ENCODE data around the gene IRAK2. TPM values are rescaled to one million over a fixed set of nuclear protein-coding genes. Genes with fewer than 3 reads are reported as not detected.
A peak's percentile ranks its signal among the peaks of the same experiment; 100 is the strongest.

IRAK2 gene
- total RNA-seq, 4 donors from 2014 or later: 0.29 to 8.7 (median 3.7) TPM

DNA sequence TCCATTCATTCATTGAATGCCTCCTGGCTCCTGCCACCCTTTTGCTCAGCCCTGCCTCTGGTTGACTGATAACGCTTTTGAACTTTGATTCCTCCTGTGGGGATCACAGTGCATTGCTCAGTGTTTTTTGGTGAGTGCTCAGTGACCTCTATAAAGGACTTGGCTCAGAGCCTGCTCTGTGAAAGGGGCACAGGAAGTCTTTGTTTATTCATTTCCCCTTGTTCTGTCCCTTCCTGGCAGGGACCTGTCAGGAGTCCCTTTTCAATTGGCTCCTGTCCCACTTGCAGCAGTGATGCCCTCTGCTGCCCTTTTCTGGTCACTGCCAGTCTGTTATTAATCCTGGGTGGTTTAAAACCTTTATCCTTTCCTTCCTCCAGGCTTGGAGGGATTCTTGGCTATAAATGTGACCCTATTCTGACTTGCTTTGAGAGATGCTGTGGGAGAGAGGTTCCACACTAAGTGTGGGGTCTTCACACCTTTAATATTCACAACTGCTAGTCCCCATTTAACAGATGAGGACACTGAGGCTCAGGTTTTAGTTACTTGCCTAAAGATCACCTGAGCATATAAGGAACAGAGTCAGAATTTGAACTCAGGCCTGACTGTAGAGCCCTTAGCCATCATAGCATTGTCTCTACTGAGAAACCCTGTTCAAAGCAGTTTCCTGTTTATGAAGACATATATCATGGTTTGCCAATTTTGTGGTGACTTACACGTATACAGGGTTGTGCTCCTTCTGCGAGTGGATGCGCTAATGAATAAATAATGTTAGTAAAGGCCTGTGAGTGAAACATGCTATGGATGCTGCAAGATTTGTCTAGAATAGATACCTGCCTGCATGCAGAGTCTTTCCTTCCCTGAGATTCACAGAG is 60.3 kb downstream of the IRAK2 start:
- intact Hi-C loops (cut with DNase I; ENCODE audit: low total_unique reads): no loop called here
- DNase-seq: peak; percentile 58 to 66
- Histone ChIP-seq H3K4me3 (no peak overlapping the region), H3K27me3 (no peaks in the 10 kb centered on the region), H3K27ac (no peak overlapping the region), H3K4me1 (no peaks in the 10 kb centered on the region), H3K36me3 (no peaks in the 10 kb centered on the region), H3K9me3 (no peaks in the 10 kb centered on the region)
- TF ChIP-seq POLR2A (IDR thresholded peaks at IDR 0.05): no peak
- TF ChIP-seq, protein P1, sequence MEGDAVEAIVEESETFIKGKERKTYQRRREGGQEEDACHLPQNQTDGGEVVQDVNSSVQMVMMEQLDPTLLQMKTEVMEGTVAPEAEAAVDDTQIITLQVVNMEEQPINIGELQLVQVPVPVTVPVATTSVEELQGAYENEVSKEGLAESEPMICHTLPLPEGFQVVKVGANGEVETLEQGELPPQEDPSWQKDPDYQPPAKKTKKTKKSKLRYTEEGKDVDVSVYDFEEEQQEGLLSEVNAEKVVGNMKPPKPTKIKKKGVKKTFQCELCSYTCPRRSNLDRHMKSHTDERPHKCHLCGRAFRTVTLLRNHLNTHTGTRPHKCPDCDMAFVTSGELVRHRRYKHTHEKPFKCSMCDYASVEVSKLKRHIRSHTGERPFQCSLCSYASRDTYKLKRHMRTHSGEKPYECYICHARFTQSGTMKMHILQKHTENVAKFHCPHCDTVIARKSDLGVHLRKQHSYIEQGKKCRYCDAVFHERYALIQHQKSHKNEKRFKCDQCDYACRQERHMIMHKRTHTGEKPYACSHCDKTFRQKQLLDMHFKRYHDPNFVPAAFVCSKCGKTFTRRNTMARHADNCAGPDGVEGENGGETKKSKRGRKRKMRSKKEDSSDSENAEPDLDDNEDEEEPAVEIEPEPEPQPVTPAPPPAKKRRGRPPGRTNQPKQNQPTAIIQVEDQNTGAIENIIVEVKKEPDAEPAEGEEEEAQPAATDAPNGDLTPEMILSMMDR (IDR thresholded peaks at IDR 0.05): peak; percentile 63 to 78 (median 77)

DNA sequence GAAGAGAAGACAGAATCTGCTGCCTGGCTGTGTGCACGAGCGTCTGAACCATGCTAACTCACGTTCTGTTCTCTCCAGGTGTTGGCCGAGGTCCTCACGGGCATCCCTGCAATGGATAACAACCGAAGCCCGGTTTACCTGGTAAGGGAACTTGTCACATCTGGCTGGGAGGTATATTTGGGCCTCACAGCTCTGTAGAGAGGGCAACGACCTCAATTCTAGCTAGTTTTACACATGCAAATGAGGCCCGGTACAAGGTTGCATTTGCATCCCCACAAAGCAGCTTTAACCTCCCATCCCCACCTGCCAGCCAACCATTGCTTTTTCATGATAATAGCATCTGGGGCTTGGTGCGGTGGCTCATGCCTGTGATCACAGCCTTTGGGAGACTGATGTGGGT is 61.6 kb downstream of the IRAK2 start:
- Histone ChIP-seq H3K4me3 (no peak overlapping the region), H3K27me3 (no peaks in the 10 kb centered on the region), H3K4me1 (no peaks in the 10 kb centered on the region), H3K36me3 (no peaks in the 10 kb centered on the region), H3K9me3 (no peaks in the 10 kb centered on the region), H3K27ac (no peak overlapping the region)
- no peak for TF ChIP-seq POLR2A (IDR thresholded peaks at IDR 0.05)
- TF ChIP-seq, protein P1 (IDR thresholded peaks at IDR 0.05): no peak
- no peak for DNase-seq
- intact Hi-C loops (cut with DNase I; ENCODE audit: low total_unique reads): no loop called here

DNA sequence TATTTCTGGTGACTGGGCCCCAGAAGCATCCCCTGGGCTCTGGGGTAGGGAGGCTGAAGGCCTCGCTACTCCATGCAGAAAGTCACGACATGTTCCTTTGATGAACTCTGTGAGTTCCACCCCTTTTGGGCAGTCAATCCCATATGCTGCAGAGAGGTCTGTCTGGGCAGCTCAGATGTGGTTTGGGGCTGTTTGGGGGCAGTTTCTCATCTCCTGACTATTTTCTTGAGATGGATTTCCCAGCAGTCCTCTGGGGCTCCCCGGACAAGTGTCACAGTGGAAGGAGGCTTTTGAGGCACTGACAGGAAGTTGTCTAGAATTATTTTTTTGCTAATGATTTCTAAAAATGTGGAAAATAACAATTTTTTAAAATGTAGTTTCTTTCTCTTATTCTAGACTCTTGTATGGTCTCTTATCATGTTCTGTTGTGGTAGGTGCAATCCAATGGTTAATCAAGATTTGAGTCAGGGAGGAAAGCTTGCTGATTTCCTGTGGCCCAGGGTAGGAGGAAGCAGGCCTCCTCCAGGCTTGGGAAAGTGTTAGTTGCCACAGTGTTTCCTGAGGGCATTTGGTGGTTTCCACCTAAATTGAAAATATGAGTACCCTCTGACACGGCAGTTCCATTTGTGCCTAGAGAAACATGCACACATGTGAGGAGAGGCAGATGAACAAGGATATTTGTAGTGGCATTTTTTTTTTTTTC is 63.7 kb downstream of the IRAK2 start:
- intact Hi-C loops (cut with DNase I; ENCODE audit: low total_unique reads): no loop called here
- DNase-seq: no peak

DNA sequence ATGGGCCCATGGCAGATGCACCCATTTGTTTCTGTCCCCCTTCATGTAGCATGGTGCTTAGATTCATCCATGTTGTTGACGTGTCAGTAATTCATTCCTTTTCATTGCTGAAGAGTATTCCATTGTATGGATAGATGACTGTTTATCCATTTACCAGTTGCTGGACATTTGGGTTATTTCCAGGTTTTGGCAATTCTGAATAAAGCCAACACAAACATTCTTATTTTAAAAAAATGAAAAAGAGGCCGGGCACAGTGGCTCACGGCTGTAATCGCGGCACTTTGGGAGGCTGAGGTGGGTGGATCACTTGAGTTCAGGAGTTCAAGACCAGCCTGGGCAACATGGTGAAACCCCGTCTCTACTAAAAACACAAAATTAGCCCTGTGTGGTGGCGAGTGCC is 64.9 kb downstream of the IRAK2 start:
- no peak for DNase-seq
- intact Hi-C loops (cut with DNase I; ENCODE audit: low total_unique reads): no loop called here
- no peak for TF ChIP-seq POLR2A (IDR thresholded peaks at IDR 0.05)
- TF ChIP-seq, protein P1 (IDR thresholded peaks at IDR 0.05): no peak
- Histone ChIP-seq H3K27ac (no peak overlapping the region), H3K9me3 (no peaks in the 10 kb centered on the region), H3K36me3 (no peaks in the 10 kb centered on the region), H3K4me1 (no peaks in the 10 kb centered on the region), H3K27me3 (no peaks in the 10 kb centered on the region), H3K4me3 (no peak overlapping the region)

More for the DNA sequence above, 63.7 kb downstream of the IRAK2 start:
- Histone ChIP-seq H3K27me3 (no peaks in the 10 kb centered on the region), H3K4me3 (no peak overlapping the region), H3K27ac (no peak overlapping the region), H3K4me1 (no peaks in the 10 kb centered on the region), H3K9me3 (no peaks in the 10 kb centered on the region), H3K36me3 (no peaks in the 10 kb centered on the region)
- TF ChIP-seq, protein P1 (IDR thresholded peaks at IDR 0.05): no peak
- no peak for TF ChIP-seq POLR2A (IDR thresholded peaks at IDR 0.05)

DNA sequence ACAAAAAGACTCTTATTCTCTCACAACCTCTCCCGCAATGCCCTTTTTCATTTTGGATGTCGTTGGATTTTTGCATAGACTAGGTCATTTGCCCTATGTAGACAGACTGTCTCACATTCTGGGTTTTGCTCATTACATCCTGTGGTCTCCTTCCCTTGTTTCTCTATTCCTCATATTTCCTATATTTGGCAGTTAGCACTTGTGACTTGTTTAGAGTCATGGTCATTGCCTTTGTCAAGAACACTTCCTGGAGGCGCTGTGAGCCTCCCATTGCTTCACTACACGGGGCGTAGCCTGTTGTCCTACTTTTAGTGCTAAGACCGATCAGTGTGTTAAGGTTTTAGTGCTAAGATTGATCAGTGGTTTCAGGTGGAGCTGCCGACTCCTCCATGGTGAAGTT is 67.4 kb downstream of the IRAK2 start:
- Histone ChIP-seq H3K27ac (no peak overlapping the region), H3K4me1 (no peaks in the 10 kb centered on the region), H3K9me3 (no peaks in the 10 kb centered on the region), H3K27me3 (no peaks in the 10 kb centered on the region), H3K36me3 (no peaks in the 10 kb centered on the region), H3K4me3 (no peak overlapping the region)
- no peak for DNase-seq
- intact Hi-C loops (cut with DNase I; ENCODE audit: low total_unique reads): no loop called here
- TF ChIP-seq, protein P1 (IDR thresholded peaks at IDR 0.05): no peak
- TF ChIP-seq POLR2A (IDR thresholded peaks at IDR 0.05): no peak

Measured in uterus (tissue), 4 donors.